ENCODE data around the gene SHQ1.
"Not testable (repeated sequence)": the region's sequence is repeated elsewhere in the genome, so short reads cannot be mapped to it uniquely, and the experiment has no call there.

Gene SHQ1

DNA sequence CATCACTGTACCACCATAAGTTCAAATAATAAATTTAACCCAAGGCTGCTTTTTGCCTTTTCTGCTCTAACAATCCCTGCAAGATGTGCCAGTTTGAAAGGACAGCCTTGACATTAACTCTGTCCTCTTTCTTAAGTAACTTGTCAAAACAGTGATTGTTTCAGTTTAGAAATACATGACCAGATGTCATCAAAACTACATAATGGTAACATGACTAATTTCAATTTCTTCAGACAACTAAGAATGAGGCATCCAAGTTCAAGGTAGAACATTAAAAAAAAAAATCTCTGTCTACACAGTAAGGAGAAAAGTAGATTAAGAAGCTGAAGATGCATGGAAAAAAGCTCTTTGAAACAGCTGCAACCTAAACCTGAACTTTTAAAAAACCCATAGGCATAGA, 47.4 kb downstream of the SHQ1 start:
- DNase-seq (ENCODE audit: low spot score), result no peak

- DNase-seq (ENCODE audit: low spot score), result no peak
These were observed 49.6 kb downstream of the SHQ1 start for GRCh38 chr3:72798552-72799195.

GRCh38 chr3:72797773-72798543, 50.3 kb downstream of the SHQ1 start:
- DNase-seq (ENCODE audit: low spot score), result no peak

DNA sequence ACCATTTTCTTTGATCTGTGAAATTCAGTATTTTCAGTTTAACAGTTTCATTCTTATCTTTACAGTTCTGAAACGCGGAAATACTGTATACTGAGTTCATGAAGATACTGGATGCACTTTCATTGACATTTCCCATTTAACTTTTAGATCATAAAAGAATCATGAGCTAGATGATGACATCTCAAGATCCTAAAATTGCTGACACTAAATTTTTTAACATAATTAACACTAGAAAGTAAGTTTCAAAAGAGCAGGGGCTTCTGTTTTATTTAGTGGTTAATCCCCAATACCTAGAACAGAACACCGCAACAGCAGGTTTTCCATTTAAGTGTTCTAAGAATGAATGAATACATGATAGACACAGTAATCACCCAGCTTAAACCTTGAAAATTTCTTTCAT, 54.2 kb downstream of the SHQ1 start:
- DNase-seq (ENCODE audit: low spot score), result no peak

DNA sequence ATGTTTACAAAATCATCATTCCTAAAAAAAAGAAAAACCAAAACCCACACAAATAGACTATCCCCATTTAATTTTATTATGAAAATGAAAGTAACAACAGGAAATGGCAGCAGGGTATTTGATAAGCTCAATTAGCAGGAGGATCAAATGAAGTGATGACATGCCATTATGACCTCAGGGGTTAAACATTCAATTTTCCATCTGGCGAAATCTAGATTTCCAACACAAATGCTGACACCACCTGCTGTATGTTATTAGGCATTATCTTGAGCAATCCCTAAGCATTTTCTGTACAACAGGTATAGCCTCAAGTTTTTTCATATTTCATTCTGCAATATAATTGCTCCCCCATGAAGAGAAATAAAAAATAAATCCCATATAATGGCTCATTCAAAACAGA, 57.1 kb downstream of the SHQ1 start:
- DNase-seq (ENCODE audit: low spot score), result no peak

GRCh38 chr3:72789786-72790185, 58.5 kb downstream of the SHQ1 start:
- no peak for DNase-seq (ENCODE audit: low spot score)

DNA sequence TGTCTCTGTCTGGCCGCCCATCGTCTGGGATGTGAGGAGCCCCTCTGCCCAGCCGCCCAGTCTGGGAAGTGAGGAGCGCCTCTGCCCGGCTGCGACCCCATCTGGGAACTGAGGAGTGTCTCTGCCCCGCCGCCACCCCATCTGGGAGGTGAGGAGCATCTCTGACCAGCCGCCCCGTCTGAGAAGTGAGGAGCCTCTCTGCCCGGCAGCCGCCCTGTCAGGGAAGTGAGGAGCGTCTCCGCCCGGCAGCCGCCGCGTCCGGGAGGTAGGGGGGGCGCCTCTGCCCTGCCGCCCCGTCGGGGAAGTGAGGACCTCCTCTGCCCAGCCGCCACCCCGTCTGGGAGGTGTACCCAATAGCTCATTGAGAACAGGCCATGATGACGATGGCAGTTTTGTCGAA, 60.0 kb downstream of the SHQ1 start:
- DNase-seq (ENCODE audit: low spot score), result not testable (repeated sequence)

- no peak for DNase-seq (ENCODE audit: low spot score)
These were observed 61.6 kb downstream of the SHQ1 start for GRCh38 chr3:72786668-72787067.

DNA sequence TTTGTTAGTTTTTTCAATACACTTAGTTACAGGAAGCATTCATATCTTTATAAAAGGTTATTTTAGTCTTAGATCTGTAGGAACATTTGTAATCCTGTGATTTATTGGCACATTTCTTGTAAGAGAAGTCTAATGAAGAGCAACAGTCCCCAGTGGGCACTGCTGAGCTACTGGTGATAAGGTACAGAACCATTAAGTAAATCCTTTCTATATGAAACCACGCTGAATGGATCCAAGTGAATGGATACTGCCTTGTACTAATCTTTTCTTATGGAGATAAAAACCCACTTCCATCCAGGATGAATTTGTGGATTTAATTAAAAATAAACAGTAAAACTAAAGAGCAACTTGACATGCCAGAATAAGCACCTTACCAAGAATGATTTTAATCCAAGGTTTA, 64.0 kb downstream of the SHQ1 start:
- no peak for DNase-seq (ENCODE audit: low spot score)

DNA sequence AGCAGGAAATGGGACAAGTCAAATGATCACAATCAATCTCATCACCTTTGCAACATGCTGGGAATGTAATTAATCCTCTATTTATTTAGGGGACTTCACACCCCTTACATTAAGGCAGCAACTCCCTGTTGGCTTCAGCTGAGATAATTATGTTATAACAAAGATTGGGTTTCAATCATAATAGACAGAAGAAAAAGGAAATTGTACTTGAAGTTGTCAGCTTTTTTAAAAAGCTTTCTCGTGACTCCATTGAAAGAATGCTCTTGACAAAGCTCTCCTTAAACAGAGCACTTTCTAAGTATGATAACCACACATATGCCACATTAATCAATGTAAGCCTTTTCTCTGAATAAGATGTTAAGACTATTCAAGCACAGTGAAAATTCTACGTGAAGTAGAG, 65.7 kb downstream of the SHQ1 start:
- DNase-seq (ENCODE audit: low spot score), result no peak

DNA sequence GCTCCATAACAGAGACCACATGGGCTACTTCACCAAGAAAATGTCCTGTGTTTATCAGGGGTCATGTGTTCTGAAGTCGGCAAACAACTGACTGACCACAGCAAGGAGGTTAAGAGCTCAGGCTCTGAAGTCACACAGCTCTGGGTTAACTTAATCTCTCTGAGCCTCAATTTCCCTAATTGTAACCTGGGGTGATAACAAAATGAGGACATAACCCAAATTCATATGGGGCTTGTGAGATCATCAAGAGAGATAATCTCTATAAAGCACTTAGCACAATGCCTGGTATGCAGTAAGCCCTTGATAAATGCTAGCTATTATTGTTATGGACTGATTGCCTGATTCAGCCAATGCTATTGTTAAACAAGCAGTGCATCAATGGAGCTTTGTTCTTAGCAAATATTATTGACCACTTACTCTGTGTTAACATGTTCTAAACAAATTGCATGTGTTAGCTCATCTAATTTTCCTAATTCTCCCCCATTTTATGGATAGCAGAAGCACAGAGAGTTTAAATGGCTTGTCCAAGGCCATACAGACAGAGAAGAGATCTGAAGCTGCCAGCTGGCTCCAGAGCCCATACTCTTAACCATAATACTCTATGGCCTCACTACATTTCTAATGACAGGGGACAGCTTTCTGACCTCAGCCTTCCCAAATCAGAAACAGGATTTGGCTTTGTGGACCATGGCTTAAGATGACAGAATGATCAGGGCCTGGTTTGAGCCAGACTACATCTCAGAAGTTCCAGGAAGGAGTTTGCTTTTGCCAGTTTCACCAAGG, 78.3 kb downstream of the SHQ1 start:
- no peak for DNase-seq (ENCODE audit: low spot score)

DNA sequence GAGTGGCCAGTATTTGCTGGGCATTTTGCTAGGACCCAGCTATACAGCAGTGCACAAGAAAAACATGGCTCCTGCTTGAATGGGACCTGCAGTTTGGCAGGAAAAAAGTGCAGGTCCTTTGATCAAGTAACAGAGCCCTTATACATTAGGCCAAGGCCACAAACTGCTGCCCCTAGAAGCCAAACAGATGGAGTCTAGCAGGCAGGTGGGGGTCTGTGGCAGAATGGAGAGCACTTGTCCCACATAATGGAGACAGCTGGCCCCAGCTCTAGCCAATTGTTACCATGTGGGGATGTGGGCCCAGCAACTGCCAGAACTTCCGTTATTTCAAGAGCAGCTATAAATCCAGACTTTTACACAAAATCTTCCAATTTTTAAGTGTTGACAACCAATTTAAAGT, 79.3 kb downstream of the SHQ1 start:
- DNase-seq (ENCODE audit: low spot score), result no peak

GRCh38 chr3:72768481-72768880, 79.8 kb downstream of the SHQ1 start:
- no peak for DNase-seq (ENCODE audit: low spot score)

GRCh38 chr3:72768006-72768441, 80.2 kb downstream of the SHQ1 start:
- no peak for DNase-seq (ENCODE audit: low spot score)

GRCh38 chr3:72766866-72767265, 81.4 kb downstream of the SHQ1 start:
- DNase-seq (ENCODE audit: low spot score), result no peak

GRCh38 chr3:72763751-72764440, 84.3 kb downstream of the SHQ1 start:
- DNase-seq (ENCODE audit: low spot score), result no peak

- no peak for DNase-seq (ENCODE audit: low spot score)
These were observed 86.8 kb downstream of the SHQ1 start for GRCh38 chr3:72761410-72761809.

DNA sequence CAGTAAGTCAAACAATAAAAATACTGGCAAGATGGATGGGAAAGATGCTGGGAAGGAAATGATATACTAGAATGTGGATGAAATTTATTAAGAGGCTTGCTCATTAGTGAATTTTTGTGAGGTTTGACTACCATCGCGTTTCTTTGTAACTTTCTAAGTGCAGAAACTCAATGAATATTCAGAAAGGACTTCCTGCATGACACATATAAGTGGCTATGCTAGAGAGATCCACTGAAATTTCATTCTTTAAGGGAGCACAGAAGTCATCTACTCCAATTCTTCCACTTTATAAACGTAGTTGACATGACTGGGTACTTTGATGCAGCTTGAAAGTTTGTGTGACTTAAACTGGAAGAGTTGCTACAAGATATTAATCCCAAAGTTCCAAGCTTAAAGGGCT, 88.0 kb downstream of the SHQ1 start:
- DNase-seq (ENCODE audit: low spot score), result no peak

GRCh38 chr3:72756900-72757299, 91.3 kb downstream of the SHQ1 start:
- DNase-seq (ENCODE audit: low spot score), result no peak

DNA sequence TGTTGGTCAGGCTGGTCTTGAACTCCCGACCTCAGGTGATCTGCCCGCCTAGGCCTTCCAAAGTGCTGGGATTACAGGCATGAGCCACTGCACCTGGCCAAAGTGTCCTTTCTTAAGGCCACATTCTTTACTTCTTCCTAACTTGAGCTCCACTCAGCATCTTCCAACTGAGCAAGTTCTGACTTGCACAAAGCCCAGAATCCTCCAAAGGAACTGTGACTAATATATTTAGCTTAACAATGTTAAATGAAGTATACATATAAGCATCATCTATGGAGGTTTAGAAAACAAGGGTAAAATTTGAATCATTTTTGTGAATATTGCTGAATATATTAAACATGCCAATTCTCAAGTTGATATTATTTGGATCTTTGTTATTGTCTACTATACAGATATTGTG, 93.7 kb downstream of the SHQ1 start:
- DNase-seq (ENCODE audit: low spot score), result no peak

DNA sequence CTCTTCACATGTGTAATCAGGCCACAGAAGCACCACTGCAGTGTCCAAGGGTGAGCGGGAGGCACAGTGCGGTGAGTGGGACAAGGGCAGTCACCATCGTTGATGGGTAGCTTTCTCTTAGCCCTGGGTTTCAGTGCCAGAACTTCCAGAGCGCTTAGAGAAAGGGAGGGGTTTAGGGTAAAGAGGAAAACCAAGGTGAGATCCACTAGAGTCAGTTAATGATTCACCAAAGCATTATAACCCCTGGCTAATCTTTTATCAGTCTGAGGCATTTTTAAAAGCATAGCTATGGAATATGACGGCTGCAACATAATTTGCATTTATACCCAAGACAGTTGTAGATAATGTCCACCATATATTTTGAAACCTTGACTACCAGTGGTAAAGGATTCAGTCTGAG, 94.8 kb downstream of the SHQ1 start:
- DNase-seq (ENCODE audit: low spot score), result no peak

DNA sequence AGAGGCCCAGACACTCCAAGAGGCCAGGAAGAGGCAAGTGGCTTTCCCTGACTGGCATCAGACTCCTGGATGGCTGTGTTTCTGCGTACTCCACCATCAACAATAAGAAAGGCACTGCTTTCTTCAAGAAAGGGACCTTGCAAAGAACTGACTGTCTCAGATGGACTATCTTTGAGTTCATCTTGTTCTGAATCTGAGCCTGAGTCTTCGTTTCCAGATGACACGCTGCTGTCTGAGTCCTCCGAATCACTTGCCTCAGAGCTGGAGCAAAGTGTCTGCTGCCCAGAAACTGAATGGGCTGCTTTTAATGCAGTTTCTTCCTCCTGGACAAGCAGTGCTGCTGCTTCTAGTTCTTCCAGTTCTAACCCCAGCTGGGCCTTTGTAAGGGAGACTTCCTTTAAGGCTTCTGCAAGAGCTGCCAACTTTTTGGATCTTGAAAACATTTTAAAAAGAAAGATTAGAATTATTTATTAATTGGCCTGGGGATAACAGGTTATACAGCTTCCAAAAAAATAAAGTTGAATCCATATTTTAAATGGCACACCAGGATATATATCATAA, 97.8 kb downstream of the SHQ1 start:
- DNase-seq (ENCODE audit: low spot score), result no peak
